K562 (cell line): ENCODE results near the gene CTIF. TPM values are rescaled to one million over a fixed set of nuclear protein-coding genes. Genes with fewer than 3 reads are reported as not detected.

Experiments used
- CSDE1 ChIP-seq, 2 experiments: fragments of 450-650 bp; IDR thresholded peaks; 2 replicates each; pipeline ENCODE4 v1.6.1; 2016; ENCODE audit warnings: mild to moderate bottlenecking in 1 of 2
- EHMT2 ChIP-seq: fragments of 450-650 bp; IDR thresholded peaks from 2 replicates; pipeline ENCODE4 v1.6.1; 2018; ENCODE audit warnings: antibody characterized with exemption
- KLF16 ChIP-seq: IDR thresholded peaks from 2 replicates; pipeline ENCODE4 v1.6.1; 2016; ENCODE audit warnings: antibody characterized with exemption
- RAD21 ChIP-seq, 2 experiments: fragments of 250-450 bp in 1 of 2; fragments of 450-650 bp in 1 of 2; sonication (Bioruptor Pico) in 1 of 2; formaldehyde crosslinking in 1 of 2; IDR thresholded peaks in 1 of 2; conservative IDR thresholded peaks in 1 of 2; 2 replicates each; pipeline versions ENCODE4 v1.4.0 to v1.8.0; 2020 to 2022; ENCODE audit warnings: mild to moderate bottlenecking in 2 of 2, moderate library complexity in 1 of 2
- ZNF217 ChIP-seq: sonication (generic); formaldehyde crosslinking; IDR thresholded peaks from 2 replicates; pipeline ENCODE4 v1.8.0; 2022; ENCODE audit warnings: mild to moderate bottlenecking, missing genetic modification reagents
- ZNF408 ChIP-seq: fragments of 250-450 bp; sonication (Bioruptor Pico); IDR thresholded peaks from 2 replicates; pipeline ENCODE4 v1.4.0; 2020; ENCODE audit warnings: low read depth, mild to moderate bottlenecking, moderate library complexity
- polyA plus RNA-seq, 8 experiments: library from polyadenylated mRNA; depleted of rRNA in 4 of 8; stranded (reverse) in 5 of 8; unstranded in 3 of 8; fragments of >200 nt; fragmentation: Nextera tagmentation in 2 of 8; fragmentation: Illumina TruSeq in 1 of 8; extraction: Ambion mirVana in 2 of 8; extraction: Trizol in 1 of 8; gene quantifications; 2 replicates each; pipeline versions ENCODE4 v1.2.1 to v1.2.3, GENCODE V29; 2011 to 2014; ENCODE audit warnings: inconsistent platforms in 1 of 8, missing spikeins in 1 of 8
- total RNA-seq, 7 experiments: library from RNA; depleted of rRNA in 6 of 7; stranded (reverse); fragments of >200 nt in 6 of 7; fragmentation: Illumina TruSeq in 2 of 7; extraction: Trizol in 2 of 7; gene quantifications; 2 replicates each; pipeline versions ENCODE4 v1.2.1 to v1.2.3, GENCODE V29; 2011 to 2021; ENCODE audit warnings: low replicate concordance in 1 of 7
- TF ChIP-seq, protein P1 (sequence below): fragments of 450-650 bp; IDR thresholded peaks from 2 replicates; pipeline ENCODE4 v1.6.1; 2016; ENCODE audit warnings: mild to moderate bottlenecking, moderate library complexity
- TF ChIP-seq, protein P2 (sequence below): fragments of 250-450 bp; sonication (Bioruptor Pico); IDR thresholded peaks from 2 replicates; pipeline ENCODE4 v1.5.0; 2020; ENCODE audit warnings: mild to moderate bottlenecking
- TF ChIP-seq, protein P3 (sequence below): sonication (generic); formaldehyde crosslinking; IDR thresholded peaks from 2 replicates; pipeline ENCODE4 v1.8.1; 2023; ENCODE audit warnings: missing genetic modification reagents, mild to moderate bottlenecking, borderline replicate concordance

The CTIF gene
- total and polyA plus RNA-seq, 9 of the 15 experiments (the other 6 are each of a cell fraction or from before 2014, with no cell fraction given): 0.17 to 11.5 (median 2.2) TPM

DNA sequence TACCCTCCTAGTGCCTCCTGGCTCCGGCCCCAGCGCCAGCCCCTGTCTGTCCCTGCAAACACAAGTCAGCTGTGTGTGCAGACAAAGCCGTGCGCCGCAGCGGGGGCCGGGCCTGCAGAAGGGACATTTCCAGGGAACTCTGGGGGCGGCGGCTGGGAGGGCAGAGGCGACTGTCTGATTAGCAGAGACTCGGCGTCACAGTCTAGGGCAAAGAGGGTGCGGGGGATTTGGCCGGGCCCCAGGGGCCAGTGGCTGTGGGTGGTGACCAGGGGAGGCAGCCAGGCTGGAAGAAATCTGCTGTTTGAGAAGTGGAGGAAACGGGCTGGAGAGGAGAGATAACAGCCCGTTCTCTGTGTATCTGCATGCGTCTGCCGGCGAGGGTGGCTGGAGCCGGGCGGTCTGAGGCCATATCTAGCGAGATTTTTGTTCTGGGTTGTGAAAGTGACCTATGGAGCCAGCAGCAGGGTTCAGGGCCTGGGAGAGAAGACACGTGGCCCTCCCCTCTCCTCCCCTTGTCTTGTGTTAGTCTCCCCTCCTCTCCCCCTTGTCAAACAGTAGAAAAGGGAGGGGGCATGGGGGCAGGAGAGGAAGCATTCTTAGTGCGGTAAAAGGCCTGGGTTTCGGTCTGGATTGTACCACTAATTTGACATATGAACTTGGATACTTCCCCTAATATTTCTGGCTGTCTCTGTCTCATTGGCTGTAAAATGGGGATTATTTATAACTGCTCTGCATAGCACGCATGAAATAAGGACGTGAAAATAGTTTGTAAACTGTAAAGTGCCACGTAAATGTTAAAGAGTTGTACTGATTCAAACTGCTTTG, 242.5 kb downstream of the CTIF start (continued):
- TF ChIP-seq, protein P1, sequence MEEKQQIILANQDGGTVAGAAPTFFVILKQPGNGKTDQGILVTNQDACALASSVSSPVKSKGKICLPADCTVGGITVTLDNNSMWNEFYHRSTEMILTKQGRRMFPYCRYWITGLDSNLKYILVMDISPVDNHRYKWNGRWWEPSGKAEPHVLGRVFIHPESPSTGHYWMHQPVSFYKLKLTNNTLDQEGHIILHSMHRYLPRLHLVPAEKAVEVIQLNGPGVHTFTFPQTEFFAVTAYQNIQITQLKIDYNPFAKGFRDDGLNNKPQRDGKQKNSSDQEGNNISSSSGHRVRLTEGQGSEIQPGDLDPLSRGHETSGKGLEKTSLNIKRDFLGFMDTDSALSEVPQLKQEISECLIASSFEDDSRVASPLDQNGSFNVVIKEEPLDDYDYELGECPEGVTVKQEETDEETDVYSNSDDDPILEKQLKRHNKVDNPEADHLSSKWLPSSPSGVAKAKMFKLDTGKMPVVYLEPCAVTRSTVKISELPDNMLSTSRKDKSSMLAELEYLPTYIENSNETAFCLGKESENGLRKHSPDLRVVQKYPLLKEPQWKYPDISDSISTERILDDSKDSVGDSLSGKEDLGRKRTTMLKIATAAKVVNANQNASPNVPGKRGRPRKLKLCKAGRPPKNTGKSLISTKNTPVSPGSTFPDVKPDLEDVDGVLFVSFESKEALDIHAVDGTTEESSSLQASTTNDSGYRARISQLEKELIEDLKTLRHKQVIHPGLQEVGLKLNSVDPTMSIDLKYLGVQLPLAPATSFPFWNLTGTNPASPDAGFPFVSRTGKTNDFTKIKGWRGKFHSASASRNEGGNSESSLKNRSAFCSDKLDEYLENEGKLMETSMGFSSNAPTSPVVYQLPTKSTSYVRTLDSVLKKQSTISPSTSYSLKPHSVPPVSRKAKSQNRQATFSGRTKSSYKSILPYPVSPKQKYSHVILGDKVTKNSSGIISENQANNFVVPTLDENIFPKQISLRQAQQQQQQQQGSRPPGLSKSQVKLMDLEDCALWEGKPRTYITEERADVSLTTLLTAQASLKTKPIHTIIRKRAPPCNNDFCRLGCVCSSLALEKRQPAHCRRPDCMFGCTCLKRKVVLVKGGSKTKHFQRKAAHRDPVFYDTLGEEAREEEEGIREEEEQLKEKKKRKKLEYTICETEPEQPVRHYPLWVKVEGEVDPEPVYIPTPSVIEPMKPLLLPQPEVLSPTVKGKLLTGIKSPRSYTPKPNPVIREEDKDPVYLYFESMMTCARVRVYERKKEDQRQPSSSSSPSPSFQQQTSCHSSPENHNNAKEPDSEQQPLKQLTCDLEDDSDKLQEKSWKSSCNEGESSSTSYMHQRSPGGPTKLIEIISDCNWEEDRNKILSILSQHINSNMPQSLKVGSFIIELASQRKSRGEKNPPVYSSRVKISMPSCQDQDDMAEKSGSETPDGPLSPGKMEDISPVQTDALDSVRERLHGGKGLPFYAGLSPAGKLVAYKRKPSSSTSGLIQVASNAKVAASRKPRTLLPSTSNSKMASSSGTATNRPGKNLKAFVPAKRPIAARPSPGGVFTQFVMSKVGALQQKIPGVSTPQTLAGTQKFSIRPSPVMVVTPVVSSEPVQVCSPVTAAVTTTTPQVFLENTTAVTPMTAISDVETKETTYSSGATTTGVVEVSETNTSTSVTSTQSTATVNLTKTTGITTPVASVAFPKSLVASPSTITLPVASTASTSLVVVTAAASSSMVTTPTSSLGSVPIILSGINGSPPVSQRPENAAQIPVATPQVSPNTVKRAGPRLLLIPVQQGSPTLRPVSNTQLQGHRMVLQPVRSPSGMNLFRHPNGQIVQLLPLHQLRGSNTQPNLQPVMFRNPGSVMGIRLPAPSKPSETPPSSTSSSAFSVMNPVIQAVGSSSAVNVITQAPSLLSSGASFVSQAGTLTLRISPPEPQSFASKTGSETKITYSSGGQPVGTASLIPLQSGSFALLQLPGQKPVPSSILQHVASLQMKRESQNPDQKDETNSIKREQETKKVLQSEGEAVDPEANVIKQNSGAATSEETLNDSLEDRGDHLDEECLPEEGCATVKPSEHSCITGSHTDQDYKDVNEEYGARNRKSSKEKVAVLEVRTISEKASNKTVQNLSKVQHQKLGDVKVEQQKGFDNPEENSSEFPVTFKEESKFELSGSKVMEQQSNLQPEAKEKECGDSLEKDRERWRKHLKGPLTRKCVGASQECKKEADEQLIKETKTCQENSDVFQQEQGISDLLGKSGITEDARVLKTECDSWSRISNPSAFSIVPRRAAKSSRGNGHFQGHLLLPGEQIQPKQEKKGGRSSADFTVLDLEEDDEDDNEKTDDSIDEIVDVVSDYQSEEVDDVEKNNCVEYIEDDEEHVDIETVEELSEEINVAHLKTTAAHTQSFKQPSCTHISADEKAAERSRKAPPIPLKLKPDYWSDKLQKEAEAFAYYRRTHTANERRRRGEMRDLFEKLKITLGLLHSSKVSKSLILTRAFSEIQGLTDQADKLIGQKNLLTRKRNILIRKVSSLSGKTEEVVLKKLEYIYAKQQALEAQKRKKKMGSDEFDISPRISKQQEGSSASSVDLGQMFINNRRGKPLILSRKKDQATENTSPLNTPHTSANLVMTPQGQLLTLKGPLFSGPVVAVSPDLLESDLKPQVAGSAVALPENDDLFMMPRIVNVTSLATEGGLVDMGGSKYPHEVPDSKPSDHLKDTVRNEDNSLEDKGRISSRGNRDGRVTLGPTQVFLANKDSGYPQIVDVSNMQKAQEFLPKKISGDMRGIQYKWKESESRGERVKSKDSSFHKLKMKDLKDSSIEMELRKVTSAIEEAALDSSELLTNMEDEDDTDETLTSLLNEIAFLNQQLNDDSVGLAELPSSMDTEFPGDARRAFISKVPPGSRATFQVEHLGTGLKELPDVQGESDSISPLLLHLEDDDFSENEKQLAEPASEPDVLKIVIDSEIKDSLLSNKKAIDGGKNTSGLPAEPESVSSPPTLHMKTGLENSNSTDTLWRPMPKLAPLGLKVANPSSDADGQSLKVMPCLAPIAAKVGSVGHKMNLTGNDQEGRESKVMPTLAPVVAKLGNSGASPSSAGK: peak; percentile 37; the same call in 1 of the 2 replicates
- TF ChIP-seq EHMT2 (no peak), KLF16 (peak; percentile 98), ZNF217 (CRISPR knock-in tag) (no peak), ZNF408 (CRISPR knock-in tag) (no peak), CSDE1 (IDR thresholded peaks at IDR 0.05) (no peak), RAD21 (CRISPR knock-in tag; conservative IDR thresholded peaks at IDR 0.05 in 1 of 2, IDR thresholded peaks at IDR 0.05 in 1 of 2) (peak; percentile 12 to 44)
- TF ChIP-seq, protein P2, sequence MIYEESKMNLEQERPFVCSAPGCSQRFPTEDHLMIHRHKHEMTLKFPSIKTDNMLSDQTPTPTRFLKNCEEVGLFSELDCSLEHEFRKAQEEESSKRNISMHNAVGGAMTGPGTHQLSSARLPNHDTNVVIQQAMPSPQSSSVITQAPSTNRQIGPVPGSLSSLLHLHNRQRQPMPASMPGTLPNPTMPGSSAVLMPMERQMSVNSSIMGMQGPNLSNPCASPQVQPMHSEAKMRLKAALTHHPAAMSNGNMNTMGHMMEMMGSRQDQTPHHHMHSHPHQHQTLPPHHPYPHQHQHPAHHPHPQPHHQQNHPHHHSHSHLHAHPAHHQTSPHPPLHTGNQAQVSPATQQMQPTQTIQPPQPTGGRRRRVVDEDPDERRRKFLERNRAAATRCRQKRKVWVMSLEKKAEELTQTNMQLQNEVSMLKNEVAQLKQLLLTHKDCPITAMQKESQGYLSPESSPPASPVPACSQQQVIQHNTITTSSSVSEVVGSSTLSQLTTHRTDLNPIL: no peak
- TF ChIP-seq, protein P3, sequence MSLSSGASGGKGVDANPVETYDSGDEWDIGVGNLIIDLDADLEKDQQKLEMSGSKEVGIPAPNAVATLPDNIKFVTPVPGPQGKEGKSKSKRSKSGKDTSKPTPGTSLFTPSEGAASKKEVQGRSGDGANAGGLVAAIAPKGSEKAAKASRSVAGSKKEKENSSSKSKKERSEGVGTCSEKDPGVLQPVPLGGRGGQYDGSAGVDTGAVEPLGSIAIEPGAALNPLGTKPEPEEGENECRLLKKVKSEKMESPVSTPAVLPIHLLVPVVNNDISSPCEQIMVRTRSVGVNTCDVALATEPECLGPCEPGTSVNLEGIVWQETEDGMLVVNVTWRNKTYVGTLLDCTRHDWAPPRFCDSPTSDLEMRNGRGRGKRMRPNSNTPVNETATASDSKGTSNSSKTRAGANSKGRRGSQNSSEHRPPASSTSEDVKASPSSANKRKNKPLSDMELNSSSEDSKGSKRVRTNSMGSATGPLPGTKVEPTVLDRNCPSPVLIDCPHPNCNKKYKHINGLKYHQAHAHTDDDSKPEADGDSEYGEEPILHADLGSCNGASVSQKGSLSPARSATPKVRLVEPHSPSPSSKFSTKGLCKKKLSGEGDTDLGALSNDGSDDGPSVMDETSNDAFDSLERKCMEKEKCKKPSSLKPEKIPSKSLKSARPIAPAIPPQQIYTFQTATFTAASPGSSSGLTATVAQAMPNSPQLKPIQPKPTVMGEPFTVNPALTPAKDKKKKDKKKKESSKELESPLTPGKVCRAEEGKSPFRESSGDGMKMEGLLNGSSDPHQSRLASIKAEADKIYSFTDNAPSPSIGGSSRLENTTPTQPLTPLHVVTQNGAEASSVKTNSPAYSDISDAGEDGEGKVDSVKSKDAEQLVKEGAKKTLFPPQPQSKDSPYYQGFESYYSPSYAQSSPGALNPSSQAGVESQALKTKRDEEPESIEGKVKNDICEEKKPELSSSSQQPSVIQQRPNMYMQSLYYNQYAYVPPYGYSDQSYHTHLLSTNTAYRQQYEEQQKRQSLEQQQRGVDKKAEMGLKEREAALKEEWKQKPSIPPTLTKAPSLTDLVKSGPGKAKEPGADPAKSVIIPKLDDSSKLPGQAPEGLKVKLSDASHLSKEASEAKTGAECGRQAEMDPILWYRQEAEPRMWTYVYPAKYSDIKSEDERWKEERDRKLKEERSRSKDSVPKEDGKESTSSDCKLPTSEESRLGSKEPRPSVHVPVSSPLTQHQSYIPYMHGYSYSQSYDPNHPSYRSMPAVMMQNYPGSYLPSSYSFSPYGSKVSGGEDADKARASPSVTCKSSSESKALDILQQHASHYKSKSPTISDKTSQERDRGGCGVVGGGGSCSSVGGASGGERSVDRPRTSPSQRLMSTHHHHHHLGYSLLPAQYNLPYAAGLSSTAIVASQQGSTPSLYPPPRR: no peak
